RWPE1 (cell line): ENCODE measurements around the gene RAC2.

Source experiments
- CTCF ChIA-PET: fragments of 350-600 bp; sonication (Branson Sonifier 250); formaldehyde crosslinking; extraction: SDS; loops from one replicate; lab custom pipeline; 2021; lab: Yijun Ruan, JAX
- POLR2A ChIA-PET: fragments of 400-600 bp; formaldehyde crosslinking; extraction: SDS; loops from one replicate; lab custom pipeline; 2020; ENCODE audit warnings: antibody characterized with exemption; ENCODE audit not compliant: low non-redundant PET; lab: Yijun Ruan, JAX
- DNase-seq: peaks from one replicate; pipeline ENCODE4 v3.0.0; 2012; ENCODE audit warnings: low spot score
- H3K27ac ChIP-seq: fragments of 450-650 bp; 2 replicates; pipeline ENCODE4 v1.5.1; 2017
- CTCF ChIP-seq: fragments of 450-650 bp; conservative IDR thresholded peaks from 2 replicates; pipeline ENCODE4 v1.5.1; 2017; ENCODE audit warnings: low read depth, mild to moderate bottlenecking

RAC2 gene

GRCh38 chr22:37240240-37240940 is 3.7 kb downstream of the RAC2 start:
- POLR2A ChIA-PET, result no interaction called here
- H3K27ac ChIP-seq, result peak overlapping the region; percentile 80
- TF ChIP-seq CTCF, result no peak
- CTCF ChIA-PET, result no interaction called here
- no peak for DNase-seq

GRCh38 chr22:37239336-37240239 is 4.5 kb downstream of the RAC2 start:
- H3K27ac ChIP-seq, result peak overlapping the region; percentile 80
- TF ChIP-seq CTCF, result no peak
- ChIA-PET POLR2A (no interaction called here), CTCF (interaction anchor here (0.6 kb wide), 1 partner anchor 77 kb away, joined by 3 read pairs; no protein-coding TSS in a partner anchor)
- DNase-seq, result no peak

GRCh38 chr22:37237371-37238268 is 6.4 kb downstream of the RAC2 start:
- ChIA-PET POLR2A (no interaction called here), CTCF (interaction anchor here (0.7 kb wide), 1 partner anchor 255 kb away, joined by 3 read pairs; no protein-coding TSS in a partner anchor)
- TF ChIP-seq CTCF, result no peak
- H3K27ac ChIP-seq, result peak overlapping the region; percentile 80
- DNase-seq, result no peak

- DNase-seq, result no peak
- ChIA-PET POLR2A (no interaction called here), CTCF (no interaction called here)
- no peak for TF ChIP-seq CTCF
- no peak overlapping the region for H3K27ac ChIP-seq
Measured at GRCh38 chr22:37235897-37236607, 8.0 kb downstream of the RAC2 start.

- POLR2A ChIA-PET, result no interaction called here
- CTCF ChIA-PET, result interaction anchor here (0.6 kb wide), 1 partner anchor 1058 kb away, joined by 3 read pairs; no protein-coding TSS in a partner anchor
- TF ChIP-seq CTCF, result no peak
- H3K27ac ChIP-seq, result peak overlapping the region; percentile 50
- no peak for DNase-seq
Measured at GRCh38 chr22:37234736-37235711, 9.0 kb downstream of the RAC2 start.
